HG02571 (cell line): ENCODE results near the gene FRRS1.

Experiments
- ATAC-seq: cut with Tn5 transposase; IDR thresholded peaks from one replicate; pipeline ENCODE4 v1.9.1; 2021; ENCODE audit warnings: mild to moderate bottlenecking, moderate library complexity; ENCODE audit not compliant: unreplicated experiment

Gene FRRS1

DNA sequence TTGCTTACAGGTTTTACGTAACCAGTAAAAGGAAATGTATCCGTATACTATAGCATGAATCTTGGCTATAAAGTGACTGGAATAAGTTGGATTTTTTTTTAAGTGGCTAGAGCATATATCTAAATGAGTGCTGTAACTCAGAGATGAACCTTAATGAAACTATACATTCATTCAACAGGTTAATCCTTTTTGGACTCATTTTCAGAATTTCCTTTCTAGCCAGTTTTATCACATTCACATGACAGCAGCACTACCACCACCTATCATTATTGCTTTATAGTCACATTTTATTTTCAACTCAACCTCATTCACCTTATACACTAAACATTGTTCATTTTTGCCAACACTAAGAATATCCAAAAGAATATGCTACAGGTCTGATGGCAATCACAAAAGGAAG lies 30.6 kb downstream of the FRRS1 start:
- ATAC-seq, result no peak

- no peak for ATAC-seq
Measured at GRCh38 chr1:99731384-99731783, 35.1 kb downstream of the FRRS1 start.

GRCh38 chr1:99728494-99729235 lies 37.8 kb downstream of the FRRS1 start:
- no peak for ATAC-seq

GRCh38 chr1:99727575-99728185 lies 38.8 kb downstream of the FRRS1 start:
- no peak for ATAC-seq

- ATAC-seq, result no peak
Measured at GRCh38 chr1:99726818-99727217, 39.6 kb downstream of the FRRS1 start.

GRCh38 chr1:99726407-99726806 lies 40.0 kb downstream of the FRRS1 start:
- ATAC-seq, result no peak

DNA sequence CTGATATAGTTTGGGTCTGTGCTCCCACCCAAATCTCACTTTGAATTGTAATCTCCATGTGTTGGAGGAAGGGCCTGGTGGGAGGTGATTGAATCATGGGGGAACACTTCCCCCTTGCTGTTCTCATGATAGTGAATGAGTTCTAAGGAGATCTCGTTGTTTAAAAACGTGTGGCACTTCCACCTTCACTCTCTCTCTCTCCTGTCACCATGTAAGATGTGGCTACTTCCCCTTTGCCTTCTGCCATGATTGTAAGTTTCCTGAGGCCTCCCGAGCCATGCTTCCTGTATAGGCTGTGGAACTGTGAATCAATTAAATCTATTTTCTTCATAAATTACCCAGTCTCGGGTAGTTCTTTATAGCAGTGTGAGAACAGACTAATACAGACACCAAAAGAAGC lies 40.4 kb downstream of the FRRS1 start:
- ATAC-seq, result no peak

DNA sequence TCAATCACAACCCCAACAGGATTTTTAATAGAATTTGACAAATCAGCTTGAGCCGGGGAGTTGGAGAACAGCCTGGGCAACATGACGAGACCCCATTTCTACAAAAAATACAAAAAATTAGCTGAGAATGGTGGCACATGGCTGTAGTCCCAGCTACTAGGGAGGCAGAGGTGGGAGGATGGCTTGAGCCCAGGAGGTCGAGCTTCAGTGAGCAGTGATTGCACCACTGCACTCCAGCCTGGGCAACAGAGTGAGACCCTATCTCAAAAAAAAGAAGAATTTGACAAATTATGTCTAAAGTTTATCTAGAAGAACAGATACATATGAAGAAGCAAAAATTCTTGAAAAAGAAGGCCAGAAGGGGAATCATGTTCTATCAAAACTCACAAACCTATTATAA lies 43.2 kb downstream of the FRRS1 start:
- ATAC-seq, result no peak

GRCh38 chr1:99717005-99717404 lies 49.4 kb downstream of the FRRS1 start:
- ATAC-seq, result no peak

GRCh38 chr1:99713006-99713405 lies 53.4 kb downstream of the FRRS1 start:
- no peak for ATAC-seq

GRCh38 chr1:99710994-99711393 lies 55.4 kb downstream of the FRRS1 start:
- ATAC-seq, result no peak

DNA sequence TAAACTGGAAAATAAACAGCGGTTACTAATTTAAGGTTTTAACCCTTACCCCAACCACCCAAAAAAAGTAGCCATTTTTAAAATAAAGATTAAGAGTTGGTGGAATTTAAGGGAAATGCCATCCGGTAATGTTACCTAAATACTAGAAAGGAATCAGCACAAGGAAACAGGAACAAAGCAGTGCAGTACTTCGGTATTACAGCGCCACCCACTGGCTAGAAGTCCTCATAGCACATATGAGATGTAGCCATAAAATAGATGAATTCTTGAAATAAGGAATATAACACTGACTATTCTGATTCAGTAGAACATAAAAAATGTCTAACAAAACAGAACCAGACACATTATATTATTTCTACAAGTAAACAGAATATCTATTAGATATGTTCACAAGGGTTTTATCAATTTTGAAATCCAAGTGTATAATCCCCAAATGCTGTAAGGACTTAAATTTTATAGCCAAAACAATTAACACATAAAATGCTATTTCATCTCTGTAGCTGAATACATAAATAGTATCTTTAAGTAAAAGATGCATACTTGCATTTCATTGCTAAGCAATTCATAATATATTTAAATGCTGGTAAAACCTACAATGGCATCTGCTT lies 58.8 kb downstream of the FRRS1 start:
- ATAC-seq, result peak; percentile 70

DNA sequence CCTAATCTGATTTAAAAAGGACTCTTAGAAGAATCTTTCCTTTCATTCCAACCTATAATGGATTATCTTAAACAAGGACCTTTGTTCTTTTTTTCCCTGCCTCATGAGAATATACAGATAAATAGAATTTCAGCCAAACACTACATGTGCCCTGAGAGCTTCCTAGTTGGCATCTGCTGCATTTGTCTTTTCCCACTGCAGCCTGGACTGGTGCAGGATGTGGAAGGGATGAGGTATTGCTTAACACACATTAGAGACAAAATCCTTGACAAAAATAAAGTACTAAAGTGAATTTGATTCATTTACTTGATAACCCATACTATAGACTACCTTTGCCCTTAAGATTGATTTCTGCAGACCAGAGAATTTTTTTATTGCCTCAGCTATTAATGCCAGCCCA lies 61.0 kb downstream of the FRRS1 start:
- ATAC-seq, result no peak

- ATAC-seq, result no peak
Measured at GRCh38 chr1:99704356-99704816, 62.0 kb downstream of the FRRS1 start.

DNA sequence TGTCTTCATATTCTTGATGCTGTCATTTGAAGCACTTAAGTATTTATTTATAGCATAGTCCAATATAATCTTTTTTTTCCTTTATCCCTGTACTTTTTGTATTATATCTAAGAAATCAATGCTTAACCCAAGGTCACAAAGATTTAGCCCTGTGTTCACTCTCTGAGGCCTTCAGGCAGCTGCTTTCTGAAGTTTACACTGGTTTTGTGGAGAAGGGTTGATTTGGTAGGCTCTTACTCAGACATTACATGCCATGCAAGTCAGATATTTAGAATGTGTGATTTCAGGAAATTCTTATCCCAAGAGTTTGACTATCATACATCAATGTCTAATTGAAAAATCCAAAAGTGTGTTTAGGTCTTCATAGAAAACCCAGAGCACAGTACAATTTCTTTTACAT lies 64.2 kb downstream of the FRRS1 start:
- no peak for ATAC-seq

DNA sequence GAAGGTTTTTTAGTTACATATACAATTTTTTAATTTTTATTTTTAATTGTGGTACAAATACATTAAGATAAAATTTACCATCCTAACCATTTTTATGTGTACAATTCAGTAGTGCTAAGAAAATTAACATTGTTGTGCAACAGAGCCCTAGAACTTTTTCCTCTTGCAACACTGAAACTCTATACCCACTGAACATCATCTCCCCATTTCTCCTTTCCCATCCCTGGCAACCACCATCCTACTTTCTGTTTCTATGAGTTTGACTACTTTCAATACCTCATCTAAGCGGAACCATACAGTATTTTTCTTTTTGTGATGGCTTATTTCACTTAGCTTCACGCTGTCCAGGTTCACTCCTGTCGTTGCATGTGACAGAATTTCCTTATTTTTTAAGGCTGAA lies 66.4 kb downstream of the FRRS1 start:
- no peak for ATAC-seq

DNA sequence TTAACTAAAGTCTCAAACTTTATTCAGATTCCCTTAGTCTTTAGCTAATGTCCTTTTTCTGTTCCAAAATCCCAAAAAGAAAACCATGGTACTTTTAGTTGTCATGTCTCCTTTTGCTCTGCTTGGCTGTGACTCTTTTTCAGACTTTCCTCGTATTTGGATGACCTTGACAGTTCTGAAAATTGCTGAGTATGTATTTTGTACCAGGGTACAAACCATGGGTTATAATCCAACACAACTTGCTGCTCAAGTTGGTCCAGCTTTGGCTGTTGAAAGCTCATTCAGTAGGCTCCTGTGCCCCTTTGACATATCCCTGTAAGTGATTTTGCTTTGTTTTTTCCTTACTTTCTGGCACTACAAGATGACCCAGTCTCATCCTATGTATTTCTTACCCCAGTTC lies 68.9 kb downstream of the FRRS1 start:
- no peak for ATAC-seq

DNA sequence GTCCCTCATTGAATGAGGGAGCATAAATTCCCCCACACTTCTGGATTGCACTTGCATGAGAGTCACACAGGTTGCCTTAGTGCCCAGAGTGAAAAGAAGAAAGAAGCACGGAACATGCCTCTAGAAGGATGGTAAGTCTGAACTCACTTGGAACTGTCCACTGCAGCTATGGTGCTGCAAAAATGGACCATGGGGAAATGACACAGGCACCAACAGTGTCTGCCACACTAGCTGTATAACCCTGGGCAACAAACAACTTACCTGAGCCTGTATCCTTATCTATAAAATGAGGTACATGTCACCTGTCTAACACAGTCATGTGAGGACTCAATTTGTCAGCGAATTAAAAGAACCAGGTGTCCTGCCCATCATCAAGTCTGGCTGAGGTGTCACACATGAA lies 69.8 kb downstream of the FRRS1 start:
- ATAC-seq, result no peak

- ATAC-seq, result no peak
Measured at GRCh38 chr1:99691175-99691574, 75.3 kb downstream of the FRRS1 start.

GRCh38 chr1:99685516-99686180 lies 80.8 kb downstream of the FRRS1 start:
- ATAC-seq, result peak; percentile 90

- no peak for ATAC-seq
Measured at GRCh38 chr1:99682291-99682751, 84.1 kb downstream of the FRRS1 start.

DNA sequence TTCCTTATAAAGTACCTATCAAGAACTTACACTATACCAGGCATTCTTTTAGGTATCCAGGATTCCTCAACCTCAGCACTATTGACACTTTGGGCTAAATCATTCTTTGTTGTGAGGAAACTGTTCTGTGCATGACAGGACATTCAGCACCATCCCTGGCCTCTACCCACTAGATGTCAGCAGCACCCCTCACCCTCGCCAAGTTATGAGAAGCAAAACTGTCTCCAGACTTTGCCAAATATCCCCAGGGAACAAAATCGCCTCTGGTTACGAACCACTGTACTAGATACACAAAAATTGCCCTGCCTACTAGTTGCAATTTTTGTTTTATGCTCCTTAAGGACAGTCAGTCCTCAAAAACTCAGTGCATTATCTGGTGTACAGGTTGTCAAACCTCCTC lies 84.9 kb downstream of the FRRS1 start:
- ATAC-seq, result no peak
